Memory B cell (primary cell): ENCODE measurements around the gene RAPGEF4.

Source experiments
- ATAC-seq: fragments of 150-1000 bp; cut with Tn5 transposase; 2 replicates; pipeline ENCODE4 v1.10.0; 2021; ENCODE audit warnings: low read depth, mild to moderate bottlenecking, moderate library complexity
- DNase-seq, 2 donors: peaks; one replicate each; pipeline ENCODE4 v3.0.0; 2022; ENCODE audit warnings: low spot score in 2 of 2
- H3K27ac Mint-ChIP-seq: one replicate; pipeline ENCODE4 v1.8.0; 2022; ENCODE audit warnings: mild to moderate bottlenecking, moderate library complexity, mixed read lengths
- H3K27me3 Mint-ChIP-seq: one replicate; pipeline ENCODE4 v1.8.0; 2022; ENCODE audit warnings: mixed read lengths
- H3K36me3 Mint-ChIP-seq: one replicate; pipeline ENCODE4 v1.8.0; 2022; ENCODE audit warnings: mild to moderate bottlenecking, mixed read lengths
- H3K4me1 Mint-ChIP-seq: one replicate; pipeline ENCODE4 v1.8.0; 2022; ENCODE audit warnings: mixed read lengths
- H3K4me3 Mint-ChIP-seq: one replicate; pipeline ENCODE4 v1.8.0; 2022; ENCODE audit warnings: mild to moderate bottlenecking, moderate library complexity, mixed read lengths
- H3K9me3 Mint-ChIP-seq: one replicate; pipeline ENCODE4 v1.8.0; 2022; ENCODE audit warnings: mixed read lengths

The RAPGEF4 gene

DNA sequence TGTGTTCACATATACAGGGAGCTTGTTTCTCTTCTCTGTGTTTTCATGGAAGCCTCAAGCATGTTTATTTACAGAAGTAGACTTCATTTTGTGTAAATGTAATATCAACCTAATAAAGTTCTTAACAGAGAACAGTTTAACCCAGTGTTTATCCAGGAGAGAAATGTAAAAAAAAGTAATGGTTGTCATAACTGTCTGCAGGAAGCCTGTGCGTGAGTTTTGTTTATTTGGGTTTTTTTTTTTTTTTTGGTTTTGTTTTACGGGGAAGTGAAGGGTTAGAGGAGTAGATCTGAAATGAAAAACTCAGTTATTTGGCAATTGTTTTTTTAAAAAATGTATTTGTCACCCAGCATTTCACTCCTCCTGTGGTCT lies 124.7 kb downstream of the RAPGEF4 start:
- ATAC-seq: no peak
- Mint-ChIP-seq H3K9me3 (no peaks in the 10 kb centered on the region), H3K27ac (no peak overlapping the region), H3K36me3 (no peaks in the 10 kb centered on the region), H3K27me3 (peaks cover 7% of the 10 kb centered on the region), H3K4me3 (no peak overlapping the region), H3K4me1 (no peaks in the 10 kb centered on the region)
- no peak for DNase-seq

DNA sequence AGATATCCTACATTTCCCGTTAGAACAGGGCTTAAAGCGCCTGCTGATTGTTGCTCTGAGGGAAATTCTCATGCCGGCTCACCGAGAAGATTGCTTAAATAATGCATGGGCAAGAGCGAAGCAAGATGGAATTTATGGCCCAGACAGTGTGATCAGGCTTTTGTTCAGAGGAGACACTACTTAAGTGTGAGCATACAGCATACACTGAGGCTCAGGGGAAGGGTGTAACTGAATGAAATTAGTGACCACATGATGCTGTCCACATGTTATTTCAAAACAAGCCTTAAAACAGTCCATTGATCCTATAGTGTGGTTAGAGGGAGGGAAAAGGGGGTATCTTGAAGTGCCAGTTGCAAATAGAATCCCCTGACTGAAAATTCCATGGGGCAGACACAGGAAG lies 125.5 kb downstream of the RAPGEF4 start:
- Mint-ChIP-seq H3K4me1 (no peaks in the 10 kb centered on the region), H3K4me3 (no peak overlapping the region), H3K9me3 (no peaks in the 10 kb centered on the region), H3K27ac (no peak overlapping the region), H3K36me3 (no peaks in the 10 kb centered on the region), H3K27me3 (peaks cover 10% of the 10 kb centered on the region)
- no peak for ATAC-seq
- no peak for DNase-seq

DNA sequence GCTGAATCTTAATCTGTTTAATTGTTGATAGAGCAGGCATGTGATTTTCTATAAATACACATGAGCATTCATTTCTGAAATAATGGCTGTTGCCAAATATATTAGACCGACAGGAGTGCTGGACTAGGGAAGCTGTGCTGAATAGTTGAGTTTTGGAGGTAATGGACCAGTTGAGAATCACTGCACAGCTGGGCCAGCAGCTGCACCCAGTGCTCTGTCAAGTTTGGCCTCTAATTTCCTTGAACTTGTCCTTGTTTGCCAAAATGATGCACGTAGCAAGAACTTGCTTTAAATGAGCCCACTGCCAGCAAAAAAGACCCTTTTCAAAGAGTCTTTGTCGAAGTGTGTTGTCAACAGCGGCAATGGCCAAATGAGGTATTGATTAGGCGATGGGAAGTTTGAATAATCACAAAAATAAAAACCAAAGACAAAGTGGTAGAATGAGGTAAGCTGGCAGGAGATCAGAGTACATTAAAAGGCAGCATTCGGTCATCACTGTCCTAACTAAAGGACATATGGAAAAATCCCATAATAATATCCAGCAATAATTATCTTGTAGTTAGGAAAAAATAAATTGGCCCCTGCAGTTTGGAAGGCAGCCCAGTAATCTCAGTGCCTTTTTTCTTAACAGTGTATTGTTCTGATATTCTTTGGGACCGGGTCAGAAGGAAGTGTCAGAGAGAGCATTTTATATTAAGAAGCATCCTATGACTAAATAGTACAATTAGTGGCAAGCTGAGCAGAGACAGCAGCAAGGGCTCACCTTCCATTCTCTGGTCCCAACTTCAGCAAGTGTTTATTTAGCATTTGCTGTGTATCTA lies 126.2 kb downstream of the RAPGEF4 start:
- Mint-ChIP-seq H3K4me1 (no peaks in the 10 kb centered on the region), H3K4me3 (no peak overlapping the region), H3K27ac (no peak overlapping the region), H3K27me3 (peaks cover 10% of the 10 kb centered on the region), H3K36me3 (no peaks in the 10 kb centered on the region), H3K9me3 (no peaks in the 10 kb centered on the region)
- no peak for ATAC-seq
- no peak for DNase-seq

DNA sequence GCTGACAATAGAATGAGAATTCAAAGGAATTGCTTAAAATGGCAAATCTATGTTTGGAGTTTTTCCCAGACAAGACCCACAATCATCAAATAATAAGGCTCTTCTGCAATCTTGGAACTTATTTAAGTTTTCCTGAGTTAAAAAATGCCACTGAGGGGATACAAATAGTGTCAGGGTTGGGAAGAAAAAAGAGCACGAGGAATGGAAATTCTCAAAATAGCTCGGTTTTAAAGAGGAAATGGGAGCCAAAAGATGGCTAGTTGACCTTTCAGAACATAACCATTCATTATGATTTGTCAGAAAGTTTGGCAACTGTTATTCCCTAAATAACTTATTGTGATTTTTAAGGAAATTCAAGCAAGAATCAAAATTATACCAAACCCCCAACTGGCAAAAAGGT lies 127.7 kb downstream of the RAPGEF4 start:
- ATAC-seq: no peak
- peaks cover 10% of the 10 kb centered on the region for H3K27me3 Mint-ChIP-seq
- no peak for DNase-seq
- no peak overlapping the region for H3K4me3 Mint-ChIP-seq
- H3K9me3 Mint-ChIP-seq: no peaks in the 10 kb centered on the region
- no peaks in the 10 kb centered on the region for H3K4me1 Mint-ChIP-seq
- H3K36me3 Mint-ChIP-seq: no peaks in the 10 kb centered on the region
- H3K27ac Mint-ChIP-seq: no peak overlapping the region

DNA sequence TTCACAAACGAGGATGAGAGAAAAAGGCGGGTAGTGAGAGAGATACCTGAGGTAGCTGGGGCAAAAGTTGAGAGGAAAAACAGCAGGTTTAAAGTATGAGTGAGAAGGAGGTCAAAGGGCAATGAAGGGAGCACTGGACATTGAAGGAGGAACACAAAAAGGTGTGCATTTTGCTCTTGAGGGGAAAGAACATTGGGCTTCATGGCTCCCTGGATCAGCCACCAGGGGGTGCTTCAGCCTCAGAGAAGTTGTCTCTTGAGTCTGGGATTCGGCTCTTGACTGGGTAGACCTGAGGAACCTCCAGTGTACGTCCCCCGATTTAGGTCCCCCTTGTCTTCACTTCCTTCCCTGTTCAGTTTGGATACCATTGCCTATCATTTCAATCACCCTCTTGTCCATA lies 128.5 kb downstream of the RAPGEF4 start:
- Mint-ChIP-seq H3K4me3 (no peak overlapping the region), H3K27me3 (peaks cover 10% of the 10 kb centered on the region), H3K36me3 (no peaks in the 10 kb centered on the region), H3K27ac (no peak overlapping the region), H3K4me1 (no peaks in the 10 kb centered on the region), H3K9me3 (no peaks in the 10 kb centered on the region)
- DNase-seq (no peak), ATAC-seq (no peak)

DNA sequence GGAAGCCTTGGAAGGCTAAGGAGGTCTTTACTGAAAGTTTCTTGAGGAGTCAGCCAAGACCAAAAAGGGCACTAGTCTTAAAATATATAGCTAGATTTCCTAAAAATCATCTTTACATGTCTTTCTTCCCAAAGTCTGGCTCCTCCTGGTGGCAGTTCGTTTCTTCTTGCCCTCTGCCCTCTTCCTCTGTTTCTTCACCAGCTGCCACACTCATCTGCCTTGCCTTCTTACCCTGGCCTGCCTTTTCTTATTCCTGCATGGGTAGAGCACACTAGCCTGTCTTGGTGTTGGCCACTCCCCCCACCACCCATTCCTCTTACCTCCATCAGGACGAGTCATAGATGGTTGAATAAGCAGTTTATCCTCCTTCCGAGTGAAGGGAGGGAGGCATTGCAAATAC lies 129.8 kb downstream of the RAPGEF4 start:
- H3K36me3 Mint-ChIP-seq: no peaks in the 10 kb centered on the region
- H3K4me1 Mint-ChIP-seq: no peaks in the 10 kb centered on the region
- H3K27me3 Mint-ChIP-seq: peaks cover 10% of the 10 kb centered on the region
- H3K27ac Mint-ChIP-seq: no peak overlapping the region
- H3K4me3 Mint-ChIP-seq: no peak overlapping the region
- no peak for DNase-seq
- H3K9me3 Mint-ChIP-seq: no peaks in the 10 kb centered on the region
- no peak for ATAC-seq

DNA sequence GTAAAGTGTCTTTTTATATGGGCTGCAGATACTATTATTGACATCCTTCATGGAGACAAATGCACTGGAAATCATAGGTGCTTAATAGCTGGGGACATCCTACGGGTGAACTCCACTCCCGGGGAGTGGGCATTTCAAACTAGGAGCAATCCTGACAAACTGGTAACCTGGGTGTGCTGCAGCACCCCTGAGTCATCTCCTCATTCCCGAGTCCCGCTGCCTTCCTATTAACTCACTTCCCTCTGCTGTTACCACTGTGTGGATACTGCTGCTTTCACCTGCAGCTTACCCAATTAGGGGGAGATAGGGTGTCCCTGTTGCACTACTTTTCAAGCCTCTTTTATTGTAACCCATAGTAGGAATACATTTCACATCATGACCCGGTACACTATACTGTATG lies 134.2 kb downstream of the RAPGEF4 start:
- H3K9me3 Mint-ChIP-seq: peaks cover 3% of the 10 kb centered on the region
- no peak overlapping the region for H3K27ac Mint-ChIP-seq
- DNase-seq (no peak), ATAC-seq (no peak)
- peaks cover 5% of the 10 kb centered on the region for H3K27me3 Mint-ChIP-seq
- H3K4me1 Mint-ChIP-seq: no peaks in the 10 kb centered on the region
- no peaks in the 10 kb centered on the region for H3K36me3 Mint-ChIP-seq
- no peak overlapping the region for H3K4me3 Mint-ChIP-seq

DNA sequence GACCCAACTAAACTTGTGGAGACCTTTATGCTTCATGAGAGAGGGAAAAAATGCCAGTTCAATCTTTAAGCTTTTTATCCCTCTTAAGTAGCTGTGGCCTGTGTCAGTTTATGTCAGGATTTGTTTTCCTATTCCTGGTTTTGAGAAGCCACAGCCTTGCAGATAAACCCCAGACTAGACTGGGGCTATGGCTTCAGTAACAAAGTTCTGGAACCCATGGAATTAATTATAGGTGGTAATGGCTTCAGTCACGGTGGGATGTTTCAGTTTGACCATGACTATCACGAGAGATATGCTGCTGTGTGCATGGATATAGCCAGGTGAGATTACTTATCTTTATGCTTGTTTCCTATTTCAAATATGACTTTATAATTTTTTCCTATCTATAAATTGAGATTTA lies 134.8 kb downstream of the RAPGEF4 start:
- peaks cover 3% of the 10 kb centered on the region for H3K9me3 Mint-ChIP-seq
- H3K4me1 Mint-ChIP-seq: no peaks in the 10 kb centered on the region
- no peak overlapping the region for H3K27ac Mint-ChIP-seq
- peaks cover 3% of the 10 kb centered on the region for H3K27me3 Mint-ChIP-seq
- H3K4me3 Mint-ChIP-seq: no peak overlapping the region
- DNase-seq: no peak
- H3K36me3 Mint-ChIP-seq: no peaks in the 10 kb centered on the region
- no peak for ATAC-seq

DNA sequence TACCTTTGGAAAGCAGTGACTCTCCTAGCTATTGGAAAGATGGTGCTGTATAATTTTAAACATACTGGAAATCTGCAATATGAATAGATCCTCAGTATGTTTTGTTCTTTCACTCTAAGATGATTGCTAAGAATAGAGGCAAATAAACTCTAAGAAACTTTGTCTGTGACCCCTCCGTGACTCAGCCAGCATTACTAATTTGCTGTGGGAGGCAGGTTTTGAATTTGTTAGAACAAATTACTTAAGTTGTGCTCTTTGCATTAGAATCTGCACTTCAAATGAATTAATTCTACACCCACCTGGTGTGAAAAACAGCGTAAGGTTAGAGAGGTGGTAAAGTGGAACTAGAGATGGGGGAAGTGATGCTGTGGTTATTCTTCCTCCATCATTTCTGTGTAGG lies 142.2 kb downstream of the RAPGEF4 start:
- Mint-ChIP-seq H3K4me1 (no peaks in the 10 kb centered on the region), H3K9me3 (peaks cover 3% of the 10 kb centered on the region), H3K36me3 (no peaks in the 10 kb centered on the region), H3K27ac (no peak overlapping the region), H3K4me3 (no peak overlapping the region), H3K27me3 (peaks cover 10% of the 10 kb centered on the region)
- ATAC-seq: no peak
- no peak for DNase-seq

DNA sequence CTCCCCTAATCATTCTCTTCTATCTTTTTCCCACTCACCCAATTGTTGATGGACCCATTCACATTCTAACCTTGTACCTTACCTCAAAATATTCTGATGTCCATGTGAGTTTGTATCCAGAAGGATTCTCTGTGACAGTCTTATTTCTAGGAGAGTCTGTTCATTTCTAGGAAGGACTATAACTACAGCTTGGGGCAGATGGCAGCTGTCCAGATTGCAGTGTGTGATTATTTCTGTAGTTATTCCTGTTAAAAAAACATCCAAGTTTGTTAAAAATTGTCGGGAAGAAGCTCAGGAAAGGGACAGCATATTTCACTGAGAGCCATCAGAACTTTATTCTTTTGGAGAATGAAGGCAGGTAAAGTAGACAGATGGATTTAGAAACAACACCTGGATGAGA lies 142.6 kb downstream of the RAPGEF4 start:
- Mint-ChIP-seq H3K27ac (no peak overlapping the region), H3K9me3 (peaks cover 3% of the 10 kb centered on the region), H3K4me3 (no peak overlapping the region), H3K4me1 (no peaks in the 10 kb centered on the region), H3K27me3 (peaks cover 10% of the 10 kb centered on the region), H3K36me3 (no peaks in the 10 kb centered on the region)
- no peak for ATAC-seq
- DNase-seq: no peak

DNA sequence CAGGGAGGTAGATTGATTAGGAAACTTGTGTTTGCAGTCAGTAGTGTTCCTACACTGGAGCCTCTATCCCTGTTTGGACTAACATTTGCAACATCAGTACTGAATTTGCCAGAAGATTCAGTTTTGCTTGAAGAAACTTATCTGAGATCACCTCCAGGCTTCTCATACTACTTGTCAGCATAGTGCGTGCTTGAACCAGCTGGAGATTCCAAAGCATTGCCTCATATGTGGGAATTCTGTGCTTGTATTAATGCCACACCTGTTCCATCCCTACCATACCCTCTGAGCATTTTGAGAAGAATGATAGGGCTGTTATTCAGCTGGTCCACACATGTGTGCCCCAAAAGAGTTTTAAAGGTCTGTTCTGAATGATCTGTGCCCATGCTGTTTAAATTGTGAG lies 148.7 kb downstream of the RAPGEF4 start:
- Mint-ChIP-seq H3K36me3 (no peaks in the 10 kb centered on the region), H3K27ac (no peak overlapping the region), H3K27me3 (peaks cover 6% of the 10 kb centered on the region), H3K4me3 (no peak overlapping the region), H3K4me1 (no peaks in the 10 kb centered on the region), H3K9me3 (no peaks in the 10 kb centered on the region)
- ATAC-seq (no peak), DNase-seq (no peak)

DNA sequence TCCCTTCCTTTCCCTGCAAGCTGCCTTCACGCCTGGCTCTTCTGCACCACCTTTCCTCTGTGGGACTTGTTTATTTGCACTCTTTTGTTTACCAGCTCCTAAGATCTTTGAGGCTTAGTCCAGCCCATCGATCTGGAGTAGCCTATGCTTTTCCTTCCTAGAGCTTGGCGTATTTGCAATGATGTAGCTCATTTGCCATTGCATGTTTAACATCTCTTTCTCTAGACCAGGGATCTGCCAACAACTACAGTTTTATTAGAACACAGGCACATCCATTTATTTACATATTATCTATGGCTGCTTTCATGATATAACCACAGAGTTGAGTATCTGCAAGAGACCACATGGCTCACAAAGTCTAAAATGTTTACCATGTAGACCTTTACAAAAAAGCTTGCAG lies 150.4 kb downstream of the RAPGEF4 start:
- no peak overlapping the region for H3K4me3 Mint-ChIP-seq
- H3K27me3 Mint-ChIP-seq: peaks cover 6% of the 10 kb centered on the region
- no peaks in the 10 kb centered on the region for H3K36me3 Mint-ChIP-seq
- no peak for DNase-seq
- no peak overlapping the region for H3K27ac Mint-ChIP-seq
- H3K9me3 Mint-ChIP-seq: no peaks in the 10 kb centered on the region
- H3K4me1 Mint-ChIP-seq: no peaks in the 10 kb centered on the region
- no peak for ATAC-seq

DNA sequence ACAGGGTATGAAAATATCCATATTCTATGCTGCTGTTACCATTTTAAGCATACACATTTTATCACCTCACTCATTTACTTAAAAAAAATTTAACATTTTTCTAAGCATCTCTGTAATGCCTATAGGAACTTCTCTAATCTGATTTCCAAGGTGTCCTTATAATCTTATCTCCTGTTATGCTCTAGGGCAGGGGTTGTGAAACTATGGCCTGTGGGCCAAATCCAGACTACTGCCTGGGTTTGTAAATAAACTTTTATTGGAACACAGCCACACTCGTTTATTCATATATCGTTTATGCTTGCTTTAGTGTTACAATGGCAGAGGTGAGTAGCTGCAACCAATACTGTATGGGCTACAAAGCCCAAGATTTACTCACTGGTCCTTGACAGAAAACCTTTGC lies 151.6 kb downstream of the RAPGEF4 start:
- no peak for ATAC-seq
- H3K9me3 Mint-ChIP-seq: no peaks in the 10 kb centered on the region
- no peaks in the 10 kb centered on the region for H3K36me3 Mint-ChIP-seq
- H3K27me3 Mint-ChIP-seq: peaks cover 6% of the 10 kb centered on the region
- no peak overlapping the region for H3K27ac Mint-ChIP-seq
- no peak overlapping the region for H3K4me3 Mint-ChIP-seq
- no peak for DNase-seq
- H3K4me1 Mint-ChIP-seq: no peaks in the 10 kb centered on the region

DNA sequence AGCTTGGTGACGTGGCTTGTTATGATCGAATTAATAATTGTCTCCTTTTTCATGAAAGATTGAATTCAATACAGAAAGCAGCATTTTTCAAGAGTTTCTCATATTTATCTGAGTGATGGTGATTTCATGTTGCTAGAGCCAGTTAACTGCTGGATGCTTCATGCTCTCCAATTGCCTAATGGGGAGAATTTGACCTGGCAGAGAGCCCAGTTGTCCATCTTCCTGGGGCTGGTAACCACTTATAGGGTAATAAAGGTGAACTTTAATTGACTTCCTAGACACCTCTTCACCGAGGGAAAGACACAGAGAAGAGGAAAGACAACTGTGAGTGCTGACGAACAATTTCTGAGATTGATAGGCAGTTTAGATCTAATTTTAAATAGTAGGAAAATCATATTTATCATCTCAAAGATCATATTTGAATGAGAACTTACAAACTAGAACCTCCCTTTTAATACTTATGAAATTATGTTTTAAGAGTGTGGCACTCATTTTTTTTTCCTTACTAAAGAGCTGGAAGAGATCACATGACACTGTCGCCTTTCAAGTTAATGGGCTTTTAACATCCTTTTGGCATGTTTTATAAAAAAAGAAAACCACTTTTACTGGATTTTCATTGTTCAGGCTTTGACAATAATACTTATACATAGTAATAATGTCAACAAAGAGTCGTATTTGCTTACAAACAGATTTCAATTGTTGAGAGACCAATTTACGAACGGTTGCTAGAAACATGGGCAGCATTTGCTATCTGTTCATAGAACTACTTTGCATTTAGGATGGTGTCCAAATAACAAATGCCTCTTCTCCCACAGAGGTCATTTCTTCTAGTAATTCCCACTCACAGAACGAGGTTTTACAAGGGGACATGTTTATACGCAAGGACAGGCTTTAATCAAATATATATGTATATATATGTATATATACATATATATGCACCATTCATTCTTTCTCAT lies 153.3 kb downstream of the RAPGEF4 start:
- H3K27ac Mint-ChIP-seq: no peak overlapping the region
- H3K36me3 Mint-ChIP-seq: no peaks in the 10 kb centered on the region
- no peaks in the 10 kb centered on the region for H3K9me3 Mint-ChIP-seq
- peaks cover 8% of the 10 kb centered on the region for H3K27me3 Mint-ChIP-seq
- H3K4me3 Mint-ChIP-seq: no peak overlapping the region
- ATAC-seq: no peak
- H3K4me1 Mint-ChIP-seq: no peaks in the 10 kb centered on the region
- no peak for DNase-seq
